Measurements from ENCODE around the gene DCLK3.

- TF ChIP-seq CTCF (IDR thresholded peaks at IDR 0.05; ENCODE audit: insufficient read depth, low read depth, low read length) (no peak), EZH2 (IDR thresholded peaks at IDR 0.05; ENCODE audit: insufficient read depth, low read length) (no peak)
Observed at GRCh38 chr3:36744763-36745162, 19.6 kb downstream of the DCLK3 start.
